RCC 7860 (cell line): ENCODE measurements around the gene UGCG.
"Not testable (repeated sequence)": the region's sequence is repeated elsewhere in the genome, so short reads cannot be mapped to it uniquely, and the experiment has no call there.

Source experiments
- DNase-seq: peaks from one replicate; pipeline ENCODE4 v3.0.0-alpha.2; 2015; ENCODE audit warnings: low spot score
- FAIRE-seq: peaks from 2 replicates; lab custom pipeline; 2012; peaks lifted over from hg19 to GRCh38; lab: Jason Lieb, UNC

Gene UGCG

GRCh38 chr9:111948951-111949350 lies 52.3 kb downstream of the UGCG start:
- DNase-seq (no peak), FAIRE-seq (no peak)

- FAIRE-seq (peak; percentile 28), DNase-seq (peak; percentile 83)
Measured at GRCh38 chr9:111949919-111950318, 53.3 kb downstream of the UGCG start.

DNA sequence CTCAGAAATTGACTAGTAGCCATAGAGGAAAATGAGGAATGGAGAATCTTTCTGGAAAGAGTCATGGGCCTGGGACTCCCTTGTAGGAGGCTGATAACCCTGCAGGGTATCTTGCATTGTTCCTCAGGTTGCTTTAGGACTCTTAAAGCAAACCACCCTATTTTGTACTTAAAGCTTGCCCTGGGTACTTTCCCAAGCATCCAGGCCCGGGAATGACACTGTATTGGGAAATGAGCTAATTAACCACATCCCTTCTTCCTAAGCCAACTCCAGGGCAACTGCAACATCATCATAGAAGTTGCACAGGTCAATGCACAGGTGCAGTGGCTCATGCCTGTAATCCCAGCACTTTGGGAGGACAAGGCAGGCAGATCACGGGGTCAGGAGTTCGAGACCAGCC lies 55.9 kb downstream of the UGCG start:
- peak; percentile 99 for DNase-seq
- FAIRE-seq: peak; percentile 93

DNA sequence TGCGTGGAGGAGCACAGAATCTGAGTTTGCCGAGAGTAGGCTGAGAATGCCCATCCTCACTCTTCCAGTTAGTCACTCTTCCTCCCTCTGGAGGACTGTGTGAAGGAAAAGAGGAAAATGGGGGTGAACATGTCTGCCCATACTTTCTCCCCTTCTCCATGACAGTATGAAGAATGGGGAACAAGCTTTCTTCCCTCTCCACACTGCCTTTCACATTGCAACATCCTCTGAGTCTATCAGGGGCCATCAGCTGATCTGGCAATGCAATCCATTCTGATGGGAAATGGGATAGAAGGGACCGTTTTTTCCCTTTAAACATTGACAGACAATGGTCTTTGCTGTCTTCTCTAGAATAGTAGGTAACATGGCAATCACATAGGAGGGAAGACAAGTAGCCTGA lies 56.8 kb downstream of the UGCG start:
- DNase-seq (no peak), FAIRE-seq (no peak)

- no peak for DNase-seq
- FAIRE-seq: no peak
Measured at GRCh38 chr9:111955048-111955447, 58.4 kb downstream of the UGCG start.

DNA sequence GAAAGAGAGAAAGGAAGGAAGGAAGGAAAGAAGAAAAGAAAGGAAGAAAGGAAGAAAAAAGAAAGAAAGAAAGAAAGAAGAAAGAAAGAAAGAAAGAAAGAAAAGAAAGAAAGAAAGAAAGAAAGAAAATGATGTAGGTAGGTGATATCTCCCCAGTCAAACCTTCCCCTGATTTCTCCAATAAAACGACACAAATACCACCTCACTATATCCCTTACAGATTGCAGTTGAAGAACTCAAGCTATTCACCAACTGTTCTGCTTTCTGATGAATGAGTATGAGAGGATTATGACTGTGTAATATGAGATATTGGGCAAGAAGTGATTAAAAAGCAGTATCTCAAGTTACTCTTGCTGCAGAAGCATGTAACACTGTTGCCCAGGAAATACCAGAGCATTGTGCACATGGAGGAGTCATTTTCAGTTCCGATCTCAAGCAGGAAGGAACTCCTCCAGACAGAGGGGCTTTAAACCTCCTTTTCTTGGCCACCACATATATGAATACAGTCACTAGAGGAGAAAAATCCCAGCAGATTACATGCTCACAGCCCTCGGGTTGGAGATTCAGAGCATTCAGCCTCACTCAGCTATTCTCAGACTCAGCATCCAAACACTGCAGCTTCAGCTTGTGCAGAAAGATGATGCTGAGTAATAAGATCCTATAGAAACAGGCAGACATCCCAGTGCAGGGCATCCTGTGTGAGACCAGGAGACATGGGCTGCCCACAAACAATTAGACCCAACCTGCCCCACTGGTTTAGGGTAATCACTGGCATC lies 61.4 kb downstream of the UGCG start:
- DNase-seq (peak; percentile 98), FAIRE-seq (peak; percentile 90)

DNA sequence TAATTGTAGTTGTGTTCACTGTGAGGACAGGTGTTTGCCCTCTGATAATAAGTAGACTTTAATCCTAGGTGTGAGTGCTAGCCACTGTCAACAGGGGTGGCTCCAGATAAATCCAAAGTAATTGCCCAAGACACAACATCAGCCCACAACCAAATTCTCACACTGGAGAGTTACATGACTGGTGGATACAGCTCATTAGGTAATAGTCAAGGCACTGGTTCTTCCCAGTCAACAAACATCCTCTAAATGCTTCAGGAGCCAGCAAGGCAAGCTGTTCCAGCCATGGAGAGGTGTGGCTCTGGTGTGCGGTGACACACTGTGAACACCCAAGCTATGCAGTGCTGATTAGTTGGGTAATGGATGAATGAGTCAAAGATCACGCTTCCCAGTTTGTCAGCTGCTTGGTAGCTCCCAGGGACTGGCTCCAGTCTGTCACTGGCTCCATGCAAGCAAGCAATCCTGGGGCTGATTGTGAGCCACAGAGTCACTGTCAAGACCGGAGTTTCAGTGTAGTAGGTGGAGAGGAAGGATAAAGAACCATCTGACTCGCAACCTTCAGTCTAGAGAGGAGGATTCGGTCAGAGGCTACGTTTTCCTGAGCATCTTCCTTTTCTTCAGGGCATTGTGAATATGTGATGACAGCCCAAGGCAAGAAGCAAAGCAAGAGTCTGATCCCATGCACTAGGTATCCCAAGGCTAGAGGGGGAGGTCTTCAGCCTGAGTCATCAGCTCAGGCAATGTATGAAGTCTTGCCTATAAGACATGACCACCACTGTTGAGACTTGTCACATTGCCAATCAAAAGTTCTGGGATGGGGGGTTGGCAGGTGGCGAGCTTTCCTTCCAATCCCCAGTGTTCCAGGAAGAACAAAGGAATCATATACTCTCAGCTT lies 63.1 kb downstream of the UGCG start:
- peak; percentile 98 for FAIRE-seq
- peak; percentile 100 for DNase-seq

DNA sequence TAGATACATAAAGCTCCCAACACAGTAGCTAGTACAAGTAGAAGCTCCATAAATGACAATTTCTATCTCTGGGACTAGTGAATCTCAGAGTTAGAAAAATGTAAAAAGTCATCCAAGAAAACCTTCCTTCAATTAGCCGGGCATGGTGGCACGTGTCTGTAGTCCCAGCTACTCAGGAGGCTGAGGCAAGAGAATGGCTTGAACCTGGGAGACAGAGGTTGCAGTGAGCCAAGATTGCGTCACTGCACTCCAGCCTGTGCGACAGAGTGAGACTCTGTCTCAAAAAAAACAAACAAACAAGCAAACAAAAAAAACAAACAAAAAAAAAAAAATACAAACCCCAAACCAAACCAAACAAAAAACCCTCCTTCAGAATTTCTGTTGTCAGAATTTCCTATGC lies 63.9 kb downstream of the UGCG start:
- not testable (repeated sequence) for DNase-seq, FAIRE-seq

DNA sequence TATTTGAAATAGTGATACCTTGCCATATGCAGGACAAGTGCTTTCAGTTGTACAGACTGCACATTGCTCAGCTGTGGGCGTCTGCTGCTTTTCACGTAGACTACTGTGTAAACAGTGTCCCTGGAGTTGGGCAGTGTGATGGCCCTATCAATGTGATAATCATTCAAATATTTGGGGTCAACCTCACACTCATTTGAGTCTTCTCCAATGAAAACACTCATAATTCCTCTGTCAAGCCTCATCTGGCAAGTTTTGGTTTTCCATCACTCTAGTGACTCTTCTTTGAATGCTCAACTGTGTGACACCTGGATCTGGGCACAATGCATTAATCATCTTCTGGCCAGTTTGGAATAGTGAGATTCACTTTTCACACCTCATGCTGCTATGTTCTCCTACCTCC lies 64.4 kb downstream of the UGCG start:
- peak; percentile 98 for DNase-seq
- FAIRE-seq: peak; percentile 93

DNA sequence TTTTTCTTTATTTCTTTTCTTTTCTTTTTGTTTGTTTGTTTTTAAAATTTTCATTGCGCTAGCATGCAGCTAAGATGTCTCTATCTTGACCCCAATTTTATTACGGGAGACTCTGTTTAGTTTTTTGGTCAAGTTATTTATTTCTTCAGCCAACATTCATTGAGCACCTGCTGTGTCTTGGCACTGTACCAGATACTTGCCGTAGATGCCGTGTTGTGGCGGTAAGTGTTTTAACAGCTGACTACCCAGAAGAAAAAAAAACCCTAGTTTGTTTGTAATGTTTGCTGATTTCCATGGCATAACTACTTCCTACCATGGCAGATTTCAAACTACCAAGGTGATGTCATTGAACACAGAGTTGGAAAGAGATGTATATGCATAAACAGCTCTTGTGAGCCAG lies 65.0 kb downstream of the UGCG start:
- DNase-seq (peak; percentile 95), FAIRE-seq (no peak)

DNA sequence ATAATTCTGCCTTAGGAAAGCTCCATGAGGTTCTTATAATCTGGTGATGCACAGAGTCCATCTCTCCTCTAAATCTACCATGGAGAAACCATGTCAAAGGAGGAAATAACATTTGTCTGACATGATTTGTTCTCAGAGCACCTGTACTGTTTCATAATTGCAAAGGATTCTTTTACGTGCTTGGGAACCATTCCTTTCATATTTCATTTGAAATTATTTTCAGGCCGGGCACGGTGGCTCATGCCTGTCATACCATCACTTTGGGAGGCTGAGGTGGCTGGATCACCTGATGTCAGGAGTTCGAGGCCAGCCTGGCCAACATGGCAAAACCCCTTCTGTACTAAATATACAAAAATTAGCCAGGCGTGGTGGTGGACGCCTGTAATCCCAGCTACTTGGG lies 65.4 kb downstream of the UGCG start:
- DNase-seq (no peak), FAIRE-seq (no peak)

GRCh38 chr9:111963995-111964394 lies 67.4 kb downstream of the UGCG start:
- FAIRE-seq (no peak), DNase-seq (no peak)

GRCh38 chr9:111965566-111966019 lies 69.0 kb downstream of the UGCG start:
- peak; percentile 99 for FAIRE-seq

DNA sequence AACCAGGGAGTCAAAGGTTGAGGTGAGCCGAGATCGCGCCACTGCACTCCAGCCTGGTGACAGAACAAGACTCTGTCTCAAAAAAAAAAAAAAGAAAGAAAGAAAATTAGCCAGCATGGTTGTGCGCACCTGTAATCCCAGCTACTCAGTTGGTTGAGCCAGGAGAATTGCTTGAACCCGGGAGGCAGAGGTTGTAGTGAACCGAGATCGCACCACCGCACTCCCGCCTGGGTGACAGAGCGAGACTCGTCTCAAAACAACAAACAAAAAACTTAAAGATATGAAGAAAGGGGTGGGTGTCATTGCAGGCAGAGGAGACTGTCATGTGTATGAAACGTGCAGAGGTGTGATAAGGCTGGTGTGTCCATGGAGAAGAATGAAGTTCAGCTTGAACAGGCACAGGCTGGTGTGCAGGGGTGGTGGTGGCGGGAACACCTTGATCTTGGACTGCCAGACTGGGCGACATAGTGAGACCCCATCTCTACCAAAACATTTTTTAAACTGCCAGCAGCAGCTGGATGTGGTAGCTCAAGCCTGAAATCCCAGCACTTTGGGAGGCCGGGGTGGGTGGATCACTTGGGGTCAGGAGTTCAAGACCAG lies 69.6 kb downstream of the UGCG start:
- FAIRE-seq (no peak), DNase-seq (peak; percentile 21)

More at GRCh38 chr9:111965566-111966019, 69.0 kb downstream of the UGCG start:
- peak; percentile 100 for DNase-seq

- peak; percentile 91 for DNase-seq
- peak; percentile 21 for FAIRE-seq
Measured at GRCh38 chr9:111966861-111967291, 70.3 kb downstream of the UGCG start.

- FAIRE-seq (no peak), DNase-seq (no peak)
Measured at GRCh38 chr9:111967621-111968020, 71.0 kb downstream of the UGCG start.

- FAIRE-seq (no peak), DNase-seq (peak; percentile 65)
Measured at GRCh38 chr9:111969061-111969460, 72.4 kb downstream of the UGCG start.

DNA sequence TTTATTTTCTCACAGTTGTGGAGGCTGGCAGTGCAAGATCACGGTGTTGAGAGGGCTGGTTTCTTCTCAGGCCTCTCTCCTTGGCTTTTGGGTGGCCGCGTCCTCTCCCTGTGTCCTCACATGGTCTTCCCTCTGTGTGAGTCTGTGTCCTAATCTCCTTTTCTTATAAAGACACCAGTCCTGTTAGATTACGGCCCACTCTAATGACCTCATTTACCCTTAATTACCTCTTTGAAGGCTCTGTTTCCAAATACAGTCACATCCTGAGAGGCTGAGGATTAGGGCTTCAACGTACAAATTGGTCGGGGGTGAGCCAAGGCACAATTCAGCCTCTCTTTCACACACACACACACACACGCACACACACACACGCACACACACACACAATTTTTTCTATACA lies 73.0 kb downstream of the UGCG start:
- DNase-seq (no peak), FAIRE-seq (no peak)

- FAIRE-seq (no peak), DNase-seq (no peak)
Measured at GRCh38 chr9:111970827-111971226, 74.2 kb downstream of the UGCG start.

GRCh38 chr9:111974092-111974681 lies 77.6 kb downstream of the UGCG start:
- peak; percentile 82 for FAIRE-seq
- peak; percentile 67 for DNase-seq

DNA sequence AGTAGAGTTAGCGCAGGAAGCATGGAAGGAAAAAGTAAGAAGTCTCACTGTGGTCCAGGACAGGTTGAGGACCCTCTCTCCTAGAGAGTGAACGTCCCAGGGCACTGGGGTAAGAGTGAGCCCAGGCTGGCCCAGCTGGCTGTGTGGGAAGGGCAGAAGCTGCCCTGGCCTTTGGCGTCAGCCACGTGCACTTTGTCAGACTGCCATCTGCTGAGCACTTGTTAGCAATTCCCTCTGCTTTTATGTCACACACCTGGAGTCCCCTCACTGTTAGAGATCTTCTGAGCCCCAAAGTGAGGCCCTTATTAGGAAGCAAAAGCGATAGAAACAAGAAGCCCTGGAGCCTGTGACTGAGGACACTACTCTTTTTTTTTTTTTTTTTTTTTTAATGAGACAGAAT lies 79.1 kb downstream of the UGCG start:
- DNase-seq: no peak
- no peak for FAIRE-seq
